ENCODE results near the gene DNHD1.

The DNHD1 gene, protein sequence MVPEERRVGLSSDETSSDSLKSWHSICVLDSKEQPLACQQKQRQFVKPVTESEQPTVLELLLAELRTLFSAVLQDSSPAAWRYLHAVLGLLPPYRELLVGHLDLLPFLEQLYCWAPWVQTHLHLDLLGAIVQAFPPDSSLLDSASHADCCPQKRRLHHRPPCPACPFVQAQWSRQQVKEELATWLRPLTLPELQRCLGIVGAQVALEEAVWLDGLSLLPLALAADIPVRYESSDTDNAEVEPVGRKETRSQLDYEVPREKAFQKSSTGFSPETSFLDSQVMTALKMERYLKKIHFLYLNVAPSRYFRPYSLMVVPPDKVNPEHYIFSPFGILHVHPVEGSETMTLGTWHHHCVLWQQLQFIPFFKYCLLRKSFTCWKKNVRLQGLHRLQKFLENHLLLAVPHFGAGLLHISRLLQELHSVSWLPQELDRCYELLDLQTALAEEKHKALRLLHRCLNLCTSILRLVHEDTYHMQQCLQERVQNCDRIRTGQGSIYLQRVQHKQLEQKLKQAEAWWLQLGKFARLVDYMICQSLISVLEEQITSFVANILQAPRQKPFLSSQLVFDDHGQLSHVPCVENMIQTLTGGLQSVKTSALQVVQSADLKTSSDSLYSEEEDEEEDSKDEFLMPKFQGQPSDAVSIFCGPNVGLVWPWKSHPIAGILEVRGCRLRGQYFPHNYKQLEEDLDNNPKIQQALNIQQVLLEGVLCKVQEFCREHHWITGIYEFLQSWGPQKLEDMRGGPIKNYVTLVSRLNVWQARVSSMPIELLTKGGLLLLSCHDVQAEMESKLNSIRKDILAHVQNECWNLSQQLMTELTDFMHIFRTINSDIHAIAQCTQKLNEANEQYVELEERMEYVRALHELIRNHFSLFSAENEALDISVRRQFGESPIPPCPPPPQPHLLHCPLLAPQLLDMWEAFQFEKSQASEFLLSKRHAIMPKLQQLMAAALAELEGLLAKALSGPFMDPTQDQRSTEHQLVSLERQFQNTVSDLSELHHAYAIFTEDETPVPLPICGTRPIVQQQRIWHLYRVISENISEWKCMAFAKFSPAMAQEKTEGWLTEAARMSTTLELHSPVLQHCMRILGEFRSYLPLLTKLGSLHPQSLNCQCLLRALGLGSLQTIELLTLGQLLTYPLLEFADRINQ (N-terminal part only)

GRCh38 chr11:6497069-6497839 is at the start of gene DNHD1:
TSS of gene DNHD1 (plus strand) at chr11:6497280. CDS start at chr11:6498216, 936 bp downstream.
- DNase-seq (ENCODE audit: low spot score), result no peak

DNA sequence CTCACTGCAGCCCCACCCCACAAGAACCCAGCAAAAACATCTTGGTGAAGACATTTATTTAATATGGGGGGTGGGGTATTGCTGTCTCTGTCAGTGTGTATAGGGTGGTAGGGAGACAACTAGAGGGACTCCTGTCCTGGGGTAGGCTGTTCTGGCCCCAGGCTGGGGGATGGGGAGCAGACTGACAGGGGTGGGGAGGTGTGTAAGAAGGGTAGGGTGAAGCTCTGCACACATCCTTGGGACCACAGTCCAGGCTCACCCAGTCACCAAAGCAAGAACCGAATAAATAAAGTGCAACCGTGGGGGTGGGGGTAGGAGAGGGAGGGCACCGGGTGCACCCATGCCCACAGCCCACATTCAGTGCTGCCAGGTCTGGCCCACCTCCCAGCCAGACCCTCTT is 48.5 kb upstream of the DNHD1 start:
- no peak for DNase-seq (ENCODE audit: low spot score)

GRCh38 chr11:6452219-6452618 is 44.9 kb upstream of the DNHD1 start:
- no peak for DNase-seq (ENCODE audit: low spot score)

DNA sequence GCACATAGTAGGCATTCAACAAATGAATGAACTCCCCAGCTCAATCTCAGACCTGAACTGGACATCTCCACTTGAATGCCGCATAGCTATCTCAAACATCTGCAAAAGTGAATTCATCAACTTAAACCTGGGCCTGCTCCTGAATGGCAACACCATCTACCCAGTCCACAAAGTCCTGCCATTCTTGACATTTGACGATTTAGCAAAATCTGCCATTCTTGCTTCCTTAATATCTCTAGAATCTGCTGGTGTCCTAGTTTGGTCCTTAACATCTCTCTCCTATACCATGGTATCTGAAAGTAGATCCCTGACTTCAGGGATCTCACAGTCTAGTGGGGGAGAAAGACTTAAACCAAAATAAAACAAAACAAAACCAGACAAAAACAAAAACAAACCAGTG is 43.9 kb upstream of the DNHD1 start:
- DNase-seq (ENCODE audit: low spot score), result no peak

DNA sequence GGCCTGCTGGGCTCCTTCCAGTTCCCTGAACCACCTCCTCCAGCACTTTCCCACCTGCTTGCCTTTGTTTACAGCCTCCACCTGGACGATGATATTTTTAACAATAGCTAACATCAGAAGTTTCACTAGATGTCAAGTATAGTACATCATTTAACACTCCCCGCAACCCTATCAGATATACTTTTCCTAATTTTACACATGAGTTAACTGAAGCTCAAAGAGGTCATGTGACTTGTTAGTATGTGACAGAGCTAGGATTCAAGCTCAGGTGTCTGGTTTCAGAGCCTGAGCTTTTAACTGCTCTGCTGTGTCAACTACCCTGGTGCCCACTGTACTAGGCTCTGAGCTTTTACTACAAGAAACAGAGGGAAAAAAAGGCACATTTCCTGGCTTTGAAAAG is 42.0 kb upstream of the DNHD1 start:
- no peak for DNase-seq (ENCODE audit: low spot score)

DNA sequence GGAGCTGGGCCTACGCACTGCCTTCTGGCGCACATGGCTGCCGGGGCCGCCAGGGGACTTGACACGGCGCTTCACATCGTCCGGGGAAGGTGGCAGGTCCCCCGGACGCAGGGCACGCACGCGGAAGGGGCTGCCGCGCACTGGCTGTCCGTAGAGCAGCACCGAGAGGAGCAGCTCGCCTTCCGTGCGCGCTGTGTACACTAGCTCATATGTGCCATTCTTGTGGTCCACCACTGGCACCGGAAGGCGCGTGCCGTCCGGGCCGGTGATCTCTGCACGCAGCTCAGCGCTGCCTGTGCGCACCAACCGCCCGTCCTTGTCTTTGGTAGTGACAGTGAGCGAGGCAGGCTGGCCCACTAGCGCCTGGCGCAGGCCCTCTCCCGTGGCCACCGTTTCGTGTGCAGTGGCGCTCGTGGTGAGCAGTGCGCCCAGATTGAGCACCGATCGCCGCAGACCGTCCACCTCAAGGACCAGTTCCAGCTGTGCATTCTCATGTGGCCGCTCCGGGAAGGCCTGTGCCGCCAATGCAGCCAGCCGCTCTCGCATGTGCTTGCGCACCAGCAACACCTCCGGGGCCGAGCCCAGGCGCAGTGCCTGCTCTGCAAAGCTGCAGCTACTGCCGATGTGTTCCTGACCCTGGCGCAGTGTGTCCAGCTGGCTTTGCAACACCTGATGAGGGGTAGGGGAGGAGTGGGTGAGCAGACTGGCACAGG is 40.6 kb upstream of the DNHD1 start:
- no peak for DNase-seq (ENCODE audit: low spot score)

DNA sequence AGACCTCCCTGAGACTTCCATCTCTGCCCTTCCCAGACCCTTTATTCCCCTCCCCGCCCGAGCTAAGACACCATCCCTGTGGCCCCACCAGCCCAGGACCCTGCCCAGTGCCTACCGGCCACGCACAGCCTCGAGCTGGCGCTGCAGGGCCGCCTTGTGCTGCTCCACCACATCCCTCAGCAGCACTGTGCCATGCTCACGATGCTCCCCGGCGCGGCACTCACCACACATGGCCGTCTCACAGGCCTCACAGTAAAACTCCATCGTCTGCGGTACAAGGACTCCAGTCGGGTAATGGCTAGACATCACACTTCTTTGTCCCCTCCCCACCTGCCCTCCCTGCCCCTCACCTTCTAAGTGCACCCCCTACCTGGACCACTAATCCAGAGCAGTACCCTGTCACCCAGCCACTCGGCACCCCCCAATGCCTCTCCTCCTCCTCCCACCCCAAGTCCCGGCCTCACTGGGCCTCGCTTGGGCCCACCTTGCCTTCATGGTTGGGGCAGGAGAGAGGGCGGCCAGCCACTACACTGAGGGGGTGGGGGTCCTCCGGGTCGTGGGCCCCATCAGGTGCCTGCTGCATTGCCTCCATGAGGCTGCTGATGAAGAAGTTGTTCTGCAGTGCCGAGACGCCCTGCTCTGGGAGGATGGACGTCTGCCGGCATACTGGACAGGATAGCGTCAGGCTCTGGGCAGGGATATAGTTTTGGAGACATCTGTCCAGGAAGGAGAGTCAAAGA is 39.3 kb upstream of the DNHD1 start:
- DNase-seq (ENCODE audit: low spot score), result no peak

DNA sequence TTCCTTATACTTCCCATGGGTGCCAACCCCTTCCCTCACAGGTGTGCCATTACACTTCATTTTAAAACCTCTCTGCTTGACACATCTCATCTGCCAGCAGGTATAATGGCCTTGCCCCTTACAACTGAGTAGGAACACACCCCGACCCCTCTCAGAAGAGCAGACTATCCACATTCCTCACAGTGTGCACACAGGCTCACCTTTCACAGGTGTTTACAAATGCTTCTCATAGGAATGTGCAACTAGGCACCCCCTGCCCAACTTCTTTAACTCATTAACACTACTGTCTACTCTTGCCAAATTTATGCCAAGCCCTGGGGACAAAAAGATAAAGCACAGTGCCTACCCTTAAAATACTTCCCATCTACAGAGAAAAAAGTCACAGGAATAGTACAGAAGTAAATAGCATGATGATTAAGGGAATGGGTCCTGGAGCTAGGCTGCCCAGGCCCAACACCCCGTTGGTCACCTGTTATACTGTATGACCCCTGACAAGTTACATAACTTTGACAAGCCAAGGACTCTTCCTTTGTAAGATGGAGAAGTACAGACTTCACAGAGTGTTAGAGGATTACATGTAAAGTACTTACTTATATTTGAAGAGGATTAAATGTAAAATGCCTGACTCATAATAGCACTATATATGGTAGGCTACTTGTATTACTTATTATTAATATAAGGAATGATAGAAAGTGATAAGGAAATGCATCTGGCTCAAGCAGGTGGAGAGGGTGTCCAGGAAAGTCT is 38.6 kb upstream of the DNHD1 start:
- no peak for DNase-seq (ENCODE audit: low spot score)

- no peak for DNase-seq (ENCODE audit: low spot score)
Measured at GRCh38 chr11:6459099-6459450, 38.0 kb upstream of the DNHD1 start.

DNA sequence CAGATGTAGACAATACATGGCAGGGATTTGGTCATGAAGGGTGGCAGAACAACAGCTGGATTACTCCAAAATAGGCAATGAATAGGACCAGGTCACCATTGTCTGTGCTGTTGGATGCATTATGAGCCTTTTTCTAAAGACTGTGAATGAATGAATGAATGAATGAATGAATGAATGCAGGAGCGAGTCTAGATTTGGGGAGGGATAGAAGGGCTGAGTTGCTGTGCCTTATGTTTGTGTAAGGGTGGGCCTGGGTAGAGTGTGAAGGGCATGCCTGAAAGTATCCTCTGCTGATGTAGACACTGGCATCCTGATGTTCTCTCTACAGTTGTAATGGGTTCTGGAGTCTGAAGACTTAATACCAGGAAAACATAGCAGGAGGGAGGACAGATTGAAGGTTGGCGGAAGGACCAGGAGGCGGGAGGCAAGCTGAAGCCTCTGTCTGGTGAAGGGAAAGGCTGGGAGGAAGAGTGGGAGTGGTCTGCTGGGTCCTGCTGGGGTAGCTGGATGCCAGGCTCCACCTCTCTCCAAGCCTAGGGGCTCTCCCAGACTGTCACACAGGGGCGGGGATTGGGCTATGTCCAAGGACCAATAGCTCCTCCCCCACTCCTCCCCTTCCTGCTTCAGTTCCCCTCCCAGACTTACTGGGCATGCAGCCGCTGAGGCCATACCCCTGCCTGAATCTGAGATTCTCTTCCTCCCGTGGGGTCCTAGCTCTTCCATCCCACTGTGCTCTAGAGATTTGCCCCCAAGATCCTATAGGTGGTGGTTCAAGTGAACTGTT is 28.2 kb upstream of the DNHD1 start:
- peak; percentile 97 for DNase-seq (ENCODE audit: low spot score)

DNA sequence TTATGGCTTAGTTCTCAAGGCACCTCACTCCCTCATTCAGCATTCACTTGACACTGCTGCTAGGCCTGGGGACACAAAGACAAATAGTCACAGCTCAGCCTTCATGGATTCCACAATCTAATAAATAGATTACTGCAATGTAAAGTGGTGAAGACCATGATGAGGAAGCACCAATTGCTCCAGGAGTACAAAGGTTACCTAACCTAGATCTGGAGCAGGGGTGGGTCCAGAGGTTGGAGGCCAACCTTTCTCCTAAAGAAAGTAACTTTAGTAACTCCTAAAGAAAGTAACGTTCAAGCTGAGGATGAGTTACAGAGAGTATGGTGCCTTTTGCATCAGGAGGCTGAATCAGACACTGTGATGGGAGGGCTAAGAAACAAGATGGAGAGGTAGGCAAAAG is 27.5 kb upstream of the DNHD1 start:
- DNase-seq (ENCODE audit: low spot score), result no peak

DNA sequence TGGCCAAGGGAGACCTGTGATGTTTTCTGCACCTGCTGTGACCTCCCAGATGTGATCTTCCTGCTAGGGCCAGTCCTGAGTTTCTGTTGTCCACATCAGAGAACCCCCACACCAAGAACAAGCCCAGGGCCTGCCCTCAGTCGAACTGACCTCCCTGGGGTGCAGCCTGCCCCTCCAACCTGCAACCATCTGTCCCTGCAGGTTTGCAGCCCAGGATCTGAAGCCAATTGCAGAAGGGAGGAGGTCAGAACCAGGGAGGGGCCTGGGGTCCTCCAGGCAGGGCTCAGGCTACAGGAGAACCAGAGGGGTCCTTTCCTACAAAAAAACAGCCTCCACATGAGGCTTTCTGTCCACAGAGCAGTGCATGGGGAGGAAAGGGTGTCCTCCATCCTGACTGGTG is 24.1 kb upstream of the DNHD1 start:
- DNase-seq (ENCODE audit: low spot score), result no peak

GRCh38 chr11:6473451-6474412 is 23.3 kb upstream of the DNHD1 start, which contains the start of gene TRIM3:
TSS of gene TRIM3 (minus strand) at chr11:6473941. CDS start at chr11:6465695, 8,246 bp downstream.
- DNase-seq (ENCODE audit: low spot score), result peak; percentile 89

- DNase-seq (ENCODE audit: low spot score), result no peak
Measured at GRCh38 chr11:6474413-6474792, 22.7 kb upstream of the DNHD1 start.

DNA sequence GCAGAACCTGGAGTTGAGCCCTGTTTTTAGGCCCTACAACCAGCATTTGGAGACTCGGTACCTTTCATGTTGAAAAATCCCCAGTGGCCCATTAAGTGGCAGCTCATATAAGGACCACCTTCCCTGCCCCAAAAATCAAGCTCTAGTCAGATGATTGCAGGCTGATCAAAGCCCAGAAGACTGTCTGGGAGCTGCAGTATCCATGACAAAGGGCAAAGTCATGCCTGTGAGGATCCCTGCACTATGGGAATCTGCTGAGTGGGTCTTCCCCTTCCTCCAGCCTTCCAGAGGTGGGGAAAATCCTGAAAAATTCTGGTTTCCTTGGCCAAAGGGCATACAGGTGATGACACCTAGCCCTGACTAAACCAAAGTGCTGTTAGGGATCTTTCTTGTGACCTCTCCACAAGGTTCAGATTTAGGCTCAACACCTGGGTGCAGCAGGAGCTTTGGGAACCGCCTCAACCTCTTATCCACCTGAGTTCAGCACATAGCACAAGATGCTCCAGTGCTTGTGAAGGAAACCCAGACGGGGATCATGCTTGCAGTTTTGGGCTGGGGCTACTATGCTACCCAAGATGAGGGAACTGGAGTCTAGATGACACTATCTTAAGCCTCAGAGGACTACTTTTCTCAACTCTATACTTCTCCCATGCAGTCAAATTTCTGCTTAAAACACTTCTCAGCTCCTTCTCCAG is 22.1 kb upstream of the DNHD1 start:
- no peak for DNase-seq (ENCODE audit: low spot score)

DNA sequence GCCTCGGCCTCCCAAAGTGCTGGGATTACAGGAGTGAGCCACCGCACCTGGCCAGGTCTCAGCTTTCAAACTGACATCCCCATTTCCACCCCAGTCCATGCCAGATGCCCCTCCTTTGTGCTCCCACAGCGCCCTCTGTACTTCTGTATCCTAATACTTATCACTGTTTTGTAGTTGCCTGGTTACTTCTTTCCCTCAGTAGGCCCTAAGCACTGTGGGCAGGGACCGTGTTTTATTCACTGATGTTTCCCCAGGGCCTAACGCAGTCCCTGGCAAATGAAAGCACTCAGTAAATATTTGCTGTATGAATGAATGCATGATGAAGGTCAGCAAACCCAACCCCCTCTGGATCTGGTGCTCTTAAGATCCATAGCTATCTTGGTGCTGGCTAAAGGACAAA is 21.1 kb upstream of the DNHD1 start:
- DNase-seq (ENCODE audit: low spot score), result no peak

GRCh38 chr11:6476571-6476970 is 20.5 kb upstream of the DNHD1 start:
- no peak for DNase-seq (ENCODE audit: low spot score)

Data from pons (tissue), 1 donor.